ENCODE data around the gene TIGD1.

GRCh38 chr2:232598293-232598692 lies 47.9 kb upstream of the TIGD1 start:
- no peak for TF ChIP-seq POLR2A (IDR thresholded peaks at IDR 0.05; ENCODE audit: low read depth, low read length)
- no peak for TF ChIP-seq POLR2AphosphoS5 (IDR thresholded peaks at IDR 0.05; ENCODE audit: low read depth, low read length)
